Cerebellar nuclear complex (tissue), 1 donor: ENCODE results near the gene KMT2D.
A peak's percentile ranks its signal among the peaks of the same experiment; 100 is the strongest.

Source experiments
- DNase-seq, 2 experiments: peaks; one replicate each; lab custom pipeline; 2025; lab: John Stamatoyannopoulos, UW

KMT2D gene

GRCh38 chr12:49060237-49061156 is at the start of gene KMT2D:
TSS of gene KMT2D (minus strand) at chr12:49060794. CDS start at chr12:49055324, 5,470 bp downstream.
- peak in 1 of 2 experiments; percentile 58 for DNase-seq

- no peak for DNase-seq
These were observed 49.3 kb upstream of the KMT2D start for GRCh38 chr12:49109641-49110463.

GRCh38 chr12:49108958-49109404 is 48.4 kb upstream of the KMT2D start:
- no peak for DNase-seq

- no peak for DNase-seq
These were observed 45.0 kb upstream of the KMT2D start for GRCh38 chr12:49105504-49106084.

GRCh38 chr12:49104822-49105221 is 44.2 kb upstream of the KMT2D start:
- DNase-seq, result no peak

GRCh38 chr12:49100380-49100779 is 39.8 kb upstream of the KMT2D start:
- DNase-seq, result no peak

GRCh38 chr12:49098703-49099102 is 38.1 kb upstream of the KMT2D start:
- DNase-seq, result no peak

- no peak for DNase-seq
These were observed 37.4 kb upstream of the KMT2D start for GRCh38 chr12:49098035-49098451.

GRCh38 chr12:49097381-49097780 is 36.8 kb upstream of the KMT2D start:
- no peak for DNase-seq

GRCh38 chr12:49094975-49095365 is 34.4 kb upstream of the KMT2D start:
- no peak for DNase-seq

GRCh38 chr12:49094160-49094974 is 33.8 kb upstream of the KMT2D start, which contains the start of gene DHH:
TSS of gene DHH (minus strand) at chr12:49094801. CDS start at chr12:49094512, 289 bp downstream.
- no peak for DNase-seq

GRCh38 chr12:49093792-49094159 is 33.2 kb upstream of the KMT2D start:
- no peak for DNase-seq

GRCh38 chr12:49092816-49093406 is 32.3 kb upstream of the KMT2D start:
- DNase-seq, result no peak

- DNase-seq, result no peak
These were observed 31.7 kb upstream of the KMT2D start for GRCh38 chr12:49092086-49092815.

- DNase-seq, result no peak
These were observed 31.2 kb upstream of the KMT2D start for GRCh38 chr12:49091836-49092085.

GRCh38 chr12:49091056-49091835 is 30.7 kb upstream of the KMT2D start:
- DNase-seq, result no peak

GRCh38 chr12:49089821-49090773 is 29.5 kb upstream of the KMT2D start:
- DNase-seq, result no peak

GRCh38 chr12:49088932-49089330 is 28.3 kb upstream of the KMT2D start:
- DNase-seq, result no peak
